ENCODE measurements around the gene GTF3C6. TPM values are rescaled to one million over a fixed set of nuclear protein-coding genes. Genes with fewer than 3 reads are reported as not detected.

GTF3C6 gene
- total RNA-seq, 3 donors from 2014 or later (not counting 1 experiment from before 2014, with no cell fraction given) = 28.2 to 36.0 (median 33.8) TPM

DNA sequence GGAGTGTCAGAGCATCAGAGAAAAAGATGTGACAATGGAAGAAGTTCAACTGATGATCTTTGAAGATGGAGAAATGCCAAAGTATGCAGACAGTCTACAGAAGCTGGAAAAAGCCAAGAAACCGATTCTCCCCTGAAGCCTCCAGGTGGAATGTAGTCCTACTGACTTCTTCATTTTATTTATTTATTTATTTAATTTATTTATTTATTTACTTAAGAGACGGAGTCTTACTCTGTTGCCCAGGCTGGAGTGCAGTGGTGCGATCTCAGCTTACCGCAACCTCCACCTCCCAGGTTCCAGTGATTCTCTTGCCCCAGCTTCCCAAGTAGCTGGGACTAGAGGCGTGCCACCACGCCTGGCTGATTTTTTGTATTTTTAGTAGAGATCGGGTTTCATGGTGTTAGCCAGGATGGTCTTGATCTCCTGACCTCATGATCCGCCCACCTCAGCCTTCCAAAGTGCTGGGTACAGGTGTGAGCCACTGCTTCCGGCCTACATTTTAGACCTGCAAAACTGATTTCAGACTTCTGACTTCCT, 21.1 kb downstream of the GTF3C6 start:
- peak overlapping the region; percentile 95 for H3K4me3 Mint-ChIP-seq
- no peak for ATAC-seq
- Histone ChIP-seq H3K9me3 (ENCODE audit: control insufficient read depth, insufficient read depth, low read length) (no peaks in the 10 kb centered on the region), H3K27me3 (ENCODE audit: control insufficient read depth, insufficient read depth, low read length) (no peaks in the 10 kb centered on the region), H3K4me1 (ENCODE audit: control insufficient read depth, insufficient read depth, low read length) (peaks cover 15% of the 10 kb centered on the region), H3K27ac (ENCODE audit: low read length) (no peak overlapping the region), H3K4me3 (ENCODE audit: low read length) (no peak overlapping the region), H3K36me3 (ENCODE audit: control insufficient read depth, insufficient read depth, low read length) (no peaks in the 10 kb centered on the region)
- no peaks in the 10 kb centered on the region for H3K9me3 Mint-ChIP-seq
- DNase-seq = peak in 1 of 2 donors; percentile 28
- no peaks in the 10 kb centered on the region for H3K27me3 Mint-ChIP-seq (ENCODE audit: low read depth in 2 of 2)
- TF ChIP-seq CTCF (IDR thresholded peaks at IDR 0.05) = no peak
- 75% methylated on average over 7 of the region's 9 CpGs for WGBS (ENCODE audit: insufficient coverage)
- peaks cover 5% of the 10 kb centered on the region for H3K36me3 Mint-ChIP-seq
- intact Hi-C loops (cut with micrococcal nuclease) = loop anchor here (5.0 kb wide), 2 partner anchors 102 to 162 kb away; partner anchors contain the start of gene CDK19
- H3K27ac Mint-ChIP-seq = peak overlapping the region; percentile 51 to 95
- peaks cover 33 to 43% of the 10 kb centered on the region in 2 donors for H3K4me1 Mint-ChIP-seq

DNA sequence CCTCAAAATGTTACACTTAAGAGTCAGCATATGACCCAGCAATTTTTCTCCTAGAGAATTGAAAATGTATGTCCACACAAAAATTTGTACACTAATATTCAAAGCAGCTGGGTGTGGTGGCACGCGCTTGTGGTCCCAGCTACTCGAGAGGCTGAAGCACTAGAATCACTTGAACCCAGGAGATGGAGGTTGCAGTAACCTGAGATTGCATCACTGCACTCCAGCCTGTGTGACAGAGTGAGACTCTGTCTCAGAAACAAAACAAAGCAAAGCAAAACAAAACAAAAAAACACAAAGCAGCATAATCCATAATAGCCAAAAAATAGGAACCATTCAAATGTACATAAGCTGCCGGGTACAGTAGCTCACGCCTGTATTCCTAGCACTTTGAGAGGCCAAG, 21.7 kb downstream of the GTF3C6 start:
- no peaks in the 10 kb centered on the region for H3K27me3 Mint-ChIP-seq (ENCODE audit: low read depth in 2 of 2)
- no peaks in the 10 kb centered on the region for H3K9me3 ChIP-seq (ENCODE audit: control insufficient read depth, insufficient read depth, low read length)
- peak overlapping the region; percentile 95 to 99 for H3K27ac Mint-ChIP-seq
- DNase-seq (no peak), ATAC-seq (no peak)
- no peaks in the 10 kb centered on the region for H3K9me3 Mint-ChIP-seq
- H3K4me3 ChIP-seq (ENCODE audit: low read length) = no peak overlapping the region
- H3K4me1 ChIP-seq (ENCODE audit: control insufficient read depth, insufficient read depth, low read length) = peaks cover 15% of the 10 kb centered on the region
- no peak for TF ChIP-seq CTCF (IDR thresholded peaks at IDR 0.05)
- H3K27me3 ChIP-seq (ENCODE audit: control insufficient read depth, insufficient read depth, low read length) = no peaks in the 10 kb centered on the region
- H3K4me3 Mint-ChIP-seq = peak overlapping the region; percentile 95
- no peak overlapping the region for H3K27ac ChIP-seq (ENCODE audit: low read length)
- peaks cover 33 to 43% of the 10 kb centered on the region in 2 donors for H3K4me1 Mint-ChIP-seq
- peaks cover under 1% of the 10 kb centered on the region for H3K36me3 ChIP-seq (ENCODE audit: control insufficient read depth, insufficient read depth, low read length)
- WGBS (ENCODE audit: insufficient coverage) = 80% methylated on average over 5 of the region's 5 CpGs
- intact Hi-C loops (cut with micrococcal nuclease) = loop anchor here (5.0 kb wide), 2 partner anchors 103 to 163 kb away; partner anchors contain the start of gene CDK19
- peaks cover 5% of the 10 kb centered on the region for H3K36me3 Mint-ChIP-seq

- DNase-seq = no peak
- Histone ChIP-seq H3K4me1 (ENCODE audit: control insufficient read depth, insufficient read depth, low read length) (peaks cover 15% of the 10 kb centered on the region), H3K4me3 (ENCODE audit: low read length) (no peak overlapping the region), H3K27ac (ENCODE audit: low read length) (no peak overlapping the region), H3K27me3 (ENCODE audit: control insufficient read depth, insufficient read depth, low read length) (no peaks in the 10 kb centered on the region), H3K36me3 (ENCODE audit: control insufficient read depth, insufficient read depth, low read length) (peaks cover 3% of the 10 kb centered on the region), H3K9me3 (ENCODE audit: control insufficient read depth, insufficient read depth, low read length) (no peaks in the 10 kb centered on the region)
- H3K27ac Mint-ChIP-seq = peak overlapping the region; percentile 95 to 99
- no peaks in the 10 kb centered on the region for H3K27me3 Mint-ChIP-seq (ENCODE audit: low read depth in 2 of 2)
- no peak for TF ChIP-seq CTCF (IDR thresholded peaks at IDR 0.05)
- peaks cover 33 to 43% of the 10 kb centered on the region in 2 donors for H3K4me1 Mint-ChIP-seq
- H3K9me3 Mint-ChIP-seq = no peaks in the 10 kb centered on the region
- over 99% methylated on average over 8 of the region's 9 CpGs for WGBS (ENCODE audit: insufficient coverage)
- H3K36me3 Mint-ChIP-seq = peaks cover 5% of the 10 kb centered on the region
- peak overlapping the region; percentile 95 for H3K4me3 Mint-ChIP-seq
- intact Hi-C loops (cut with micrococcal nuclease) = loop anchor here (1.0 to 5.0 kb wide), 3 partner anchors 22 to 163 kb away; partner anchors contain the start of genes CDK19 and GTF3C6
- ATAC-seq = no peak
Observed at GRCh38 chr6:110980648-110981047, 22.1 kb downstream of the GTF3C6 start.
